Right forelimb (tissue), 1 donor: ENCODE measurements around the gene SH2D1B.
"Not testable (repeated sequence)": the region's sequence is repeated elsewhere in the genome, so short reads cannot be mapped to it uniquely, and the experiment has no call there.

Experiments
- DNase-seq: peaks from one replicate; pipeline ENCODE4 v3.0.0-alpha.2; 2018

The SH2D1B gene

GRCh38 chr1:162360237-162360873 lies 51.6 kb downstream of the SH2D1B start:
- DNase-seq, result no peak

DNA sequence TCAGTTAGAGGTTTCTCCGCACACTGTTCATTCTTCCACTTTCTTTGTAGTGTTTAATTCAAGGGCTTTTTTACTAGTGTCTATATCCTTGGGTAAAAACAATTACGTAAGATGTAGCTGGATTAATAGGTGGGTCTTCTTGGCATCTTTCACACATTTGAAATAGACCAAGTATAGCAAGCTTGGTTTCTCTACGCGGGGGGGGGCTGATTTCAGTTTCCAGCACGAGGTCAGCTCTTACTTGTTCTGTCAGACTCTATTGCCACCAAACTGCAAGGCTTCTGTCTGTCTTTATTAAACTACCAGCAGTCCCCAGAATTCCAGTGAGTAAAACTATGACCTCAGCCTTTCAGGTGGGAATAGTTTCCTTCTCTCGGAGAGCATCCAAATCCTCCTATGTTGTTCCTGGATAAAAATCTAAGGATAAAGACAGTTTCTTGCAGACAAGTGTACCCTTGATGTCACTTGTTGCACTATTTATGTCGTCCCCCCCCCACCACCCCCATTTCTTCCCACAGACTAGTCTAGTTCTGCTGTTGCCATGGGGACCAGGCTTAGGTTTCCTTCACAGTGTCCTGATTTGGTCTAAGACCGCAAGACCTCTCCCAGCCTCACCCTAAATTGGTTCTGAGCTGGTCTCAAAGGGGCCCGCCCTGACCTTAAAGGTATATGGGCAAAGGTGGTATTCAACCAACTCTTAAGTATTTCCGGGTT lies 52.3 kb downstream of the SH2D1B start:
- DNase-seq, result no peak

DNA sequence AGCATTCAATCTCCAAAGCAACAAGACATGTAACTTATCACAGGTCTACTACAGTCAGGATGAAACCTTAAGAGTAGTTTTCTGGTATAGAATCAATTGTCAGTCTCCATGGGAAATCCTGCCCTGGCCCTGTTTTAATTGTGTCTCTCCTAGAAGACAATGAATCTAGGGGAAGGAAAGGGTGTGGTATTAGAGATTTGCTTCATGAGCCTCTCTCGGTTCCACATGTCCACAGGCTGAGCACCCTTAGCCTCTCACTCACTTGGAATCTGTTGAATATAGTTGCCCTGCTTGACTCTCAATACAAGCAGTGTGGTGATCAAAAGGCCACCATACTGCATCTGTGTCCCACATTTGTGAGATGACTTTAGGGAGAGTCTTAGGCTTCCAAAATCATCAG lies 53.0 kb downstream of the SH2D1B start:
- DNase-seq, result no peak

DNA sequence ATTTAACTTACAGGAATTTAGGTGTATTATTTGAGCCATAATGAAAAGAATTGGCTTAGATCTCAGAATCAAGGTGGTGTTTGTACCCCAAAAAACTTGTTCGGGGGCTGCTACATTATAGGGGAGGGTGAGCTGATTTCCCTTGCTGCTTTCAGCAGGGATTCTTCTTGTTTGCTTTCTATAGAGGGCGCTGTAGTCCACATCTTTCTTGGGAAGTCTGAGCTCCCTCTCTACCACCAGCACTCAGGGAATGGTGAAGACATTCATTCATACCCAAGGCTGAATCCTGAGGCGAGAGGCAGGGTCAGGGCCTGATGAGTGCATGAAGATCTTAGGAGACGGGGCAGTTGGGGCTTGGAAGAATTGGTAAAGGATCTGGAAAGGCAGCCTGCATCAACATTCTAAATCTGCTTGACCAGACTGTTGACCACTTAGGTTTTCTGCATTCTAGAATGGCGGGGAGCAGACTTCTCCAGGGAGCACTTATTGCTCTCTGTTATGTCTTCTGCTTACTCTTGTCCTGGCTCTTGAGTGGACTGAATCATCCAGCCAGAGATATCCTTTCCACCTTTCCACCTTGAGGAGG lies 54.2 kb downstream of the SH2D1B start:
- DNase-seq, result no peak

- no peak for DNase-seq
These were observed 58.2 kb downstream of the SH2D1B start for GRCh38 chr1:162353702-162354101.

DNA sequence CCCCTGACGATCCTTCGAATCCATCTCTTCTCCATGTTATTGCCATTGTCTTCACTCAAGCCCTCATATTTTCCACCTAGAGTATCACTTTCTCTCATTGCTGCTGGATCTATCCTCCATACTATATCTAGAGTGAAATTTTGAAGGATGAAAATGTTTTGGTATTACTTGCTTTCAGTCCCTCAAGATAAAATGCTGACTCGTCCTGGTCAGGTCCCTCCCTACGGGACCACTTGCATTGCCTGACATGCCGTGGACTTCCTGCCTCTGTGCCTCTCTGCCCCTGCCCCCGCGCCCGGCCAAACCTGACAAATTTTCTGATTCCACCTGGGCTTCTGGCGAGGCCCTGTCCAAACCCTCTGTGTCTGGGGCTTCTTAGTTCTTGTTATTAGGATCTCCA lies 58.9 kb downstream of the SH2D1B start:
- DNase-seq, result no peak

GRCh38 chr1:162351874-162352273 lies 60.1 kb downstream of the SH2D1B start:
- DNase-seq, result not testable (repeated sequence)

DNA sequence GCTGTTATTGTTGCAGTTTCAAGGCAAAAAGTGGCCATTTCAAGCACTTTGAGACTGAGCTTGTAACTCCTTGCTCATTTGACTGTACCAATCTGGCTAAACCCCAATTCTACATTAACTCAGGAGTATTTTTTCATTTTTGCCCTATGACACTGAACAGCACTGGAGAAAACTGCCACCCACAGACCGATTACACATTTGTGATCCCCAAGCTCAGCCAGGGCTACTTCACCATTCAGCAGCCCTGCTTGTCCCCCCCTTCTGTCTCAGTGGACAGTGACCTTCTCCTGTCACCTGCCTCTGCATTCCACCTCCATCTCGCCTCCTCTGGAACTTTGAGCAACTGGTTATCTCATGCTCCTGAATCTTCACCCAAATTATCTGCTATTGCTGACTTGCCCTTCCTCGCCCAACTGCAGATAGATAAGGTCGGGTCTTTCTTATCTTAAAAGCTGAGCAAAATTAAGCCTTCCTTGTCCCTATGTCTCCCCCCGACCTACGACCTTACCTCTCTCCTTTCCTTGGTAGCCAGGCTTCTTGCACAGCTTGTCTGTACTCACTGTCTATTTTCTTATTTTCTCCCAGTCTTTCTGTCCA lies 60.6 kb downstream of the SH2D1B start:
- DNase-seq, result no peak

GRCh38 chr1:162349635-162350330 lies 62.2 kb downstream of the SH2D1B start:
- DNase-seq, result no peak

DNA sequence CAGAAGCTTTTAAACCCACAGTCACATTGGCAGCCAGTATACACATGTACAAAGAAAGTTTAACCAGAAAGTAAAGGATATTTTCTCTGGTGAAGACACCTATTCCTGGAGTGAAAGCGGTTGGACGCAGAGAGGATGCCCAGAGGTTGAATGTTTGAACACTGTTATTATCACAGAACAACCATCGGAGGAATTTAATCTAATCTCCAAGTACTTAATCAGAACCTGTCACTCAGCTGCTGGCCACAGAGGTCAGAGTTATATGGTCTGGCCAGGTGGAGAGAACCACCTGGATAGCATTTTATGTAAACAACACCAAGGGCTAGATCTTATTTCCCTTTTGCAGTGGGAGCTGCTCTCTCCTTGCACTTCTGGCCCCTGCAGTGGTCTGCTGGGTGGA lies 64.7 kb downstream of the SH2D1B start:
- DNase-seq, result no peak
